Measurements from ENCODE around the gene CFAP161.
A peak's percentile ranks its signal among the peaks of the same experiment; 100 is the strongest.
"Not testable (repeated sequence)": the region's sequence is repeated elsewhere in the genome, so short reads cannot be mapped to it uniquely, and the experiment has no call there.

CFAP161 gene

GRCh38 chr15:81107889-81108288 is 26.2 kb upstream of the CFAP161 start:
- peak; percentile 89 for DNase-seq (ENCODE audit: low read depth)

- DNase-seq (ENCODE audit: low read depth): peak; percentile 67
Observed at GRCh38 chr15:81108427-81108826, 25.6 kb upstream of the CFAP161 start.

GRCh38 chr15:81111018-81111417 is 23.1 kb upstream of the CFAP161 start:
- no peak for DNase-seq (ENCODE audit: low read depth)

GRCh38 chr15:81111510-81112470 is 22.3 kb upstream of the CFAP161 start:
- DNase-seq (ENCODE audit: low read depth): no peak

- no peak for DNase-seq (ENCODE audit: low read depth)
Observed at GRCh38 chr15:81113204-81113657, 20.8 kb upstream of the CFAP161 start.

- DNase-seq (ENCODE audit: low read depth): no peak
Observed at GRCh38 chr15:81113861-81114291, 20.2 kb upstream of the CFAP161 start.

DNA sequence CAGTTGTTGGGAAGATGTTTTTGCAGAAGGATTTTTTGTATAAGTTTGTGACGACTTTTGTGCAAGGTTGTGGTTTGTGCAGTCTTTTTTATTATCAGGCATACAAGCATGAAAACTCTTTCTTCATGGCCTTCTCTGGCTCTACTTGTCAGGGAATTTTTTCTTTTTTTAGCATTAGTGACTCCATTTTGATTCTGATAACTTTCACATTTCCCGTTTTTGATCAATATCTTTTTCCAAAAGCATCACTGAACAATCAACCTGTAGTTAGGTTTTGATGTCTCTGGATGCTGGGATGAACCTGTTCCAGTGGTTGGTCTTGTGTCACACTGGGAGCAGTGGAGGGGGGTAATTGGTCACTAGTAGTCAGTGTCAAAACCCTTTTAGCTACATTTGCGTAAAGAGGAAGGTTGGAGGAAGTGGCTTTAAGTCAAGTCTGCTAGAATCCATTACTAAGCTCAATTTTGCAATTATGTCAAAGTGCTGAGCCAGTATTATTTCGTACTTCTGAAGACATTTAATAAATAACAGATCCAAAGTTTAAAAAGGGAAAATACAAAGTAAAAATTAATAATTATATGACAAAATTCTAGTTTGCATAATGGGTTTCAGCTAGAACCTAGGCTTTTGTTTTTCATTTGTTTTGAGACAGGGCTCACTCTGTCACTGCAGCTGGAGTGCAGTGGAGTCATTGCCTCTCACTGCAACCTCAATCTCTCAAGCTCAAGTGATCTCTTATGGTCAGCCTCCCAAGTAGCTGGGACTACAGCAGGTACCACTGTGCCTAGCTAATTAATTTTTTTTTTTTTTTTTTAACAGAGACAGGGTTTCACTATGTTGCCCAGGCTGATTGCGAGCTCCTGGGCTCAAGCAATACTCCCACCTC is 18.8 kb upstream of the CFAP161 start:
- DNase-seq (ENCODE audit: low read depth): no peak

GRCh38 chr15:81117136-81117535 is 16.9 kb upstream of the CFAP161 start:
- DNase-seq (ENCODE audit: low read depth): no peak

DNA sequence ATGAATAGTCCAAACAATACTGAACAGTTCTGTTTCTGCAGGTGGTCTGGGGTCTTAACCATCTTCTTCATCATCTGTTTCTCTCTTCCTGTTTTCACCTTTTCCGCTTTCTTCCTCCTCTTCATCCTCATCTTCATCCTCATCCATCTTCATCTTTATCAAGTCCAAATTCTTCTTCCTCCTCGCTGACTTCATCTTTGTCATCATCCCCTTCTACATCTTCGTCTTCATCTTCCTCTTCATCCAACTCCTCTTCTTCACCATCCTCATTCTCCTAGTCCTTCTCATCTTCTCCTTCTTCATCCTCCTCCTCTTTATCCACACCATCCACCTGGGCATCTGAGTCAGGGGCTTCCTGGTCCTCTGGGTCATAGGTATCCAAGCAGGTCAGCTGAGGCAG is 16.5 kb upstream of the CFAP161 start:
- no peak for DNase-seq (ENCODE audit: low read depth)

GRCh38 chr15:81118361-81118760 is 15.7 kb upstream of the CFAP161 start:
- DNase-seq (ENCODE audit: low read depth): no peak

- no peak for DNase-seq (ENCODE audit: low read depth)
Observed at GRCh38 chr15:81120069-81120468, 14.0 kb upstream of the CFAP161 start.

- DNase-seq (ENCODE audit: low read depth): no peak
Observed at GRCh38 chr15:81126892-81127291, 7.2 kb upstream of the CFAP161 start.

GRCh38 chr15:81141478-81141877 is 7.4 kb downstream of the CFAP161 start:
- not testable (repeated sequence) for DNase-seq (ENCODE audit: low read depth)

DNA sequence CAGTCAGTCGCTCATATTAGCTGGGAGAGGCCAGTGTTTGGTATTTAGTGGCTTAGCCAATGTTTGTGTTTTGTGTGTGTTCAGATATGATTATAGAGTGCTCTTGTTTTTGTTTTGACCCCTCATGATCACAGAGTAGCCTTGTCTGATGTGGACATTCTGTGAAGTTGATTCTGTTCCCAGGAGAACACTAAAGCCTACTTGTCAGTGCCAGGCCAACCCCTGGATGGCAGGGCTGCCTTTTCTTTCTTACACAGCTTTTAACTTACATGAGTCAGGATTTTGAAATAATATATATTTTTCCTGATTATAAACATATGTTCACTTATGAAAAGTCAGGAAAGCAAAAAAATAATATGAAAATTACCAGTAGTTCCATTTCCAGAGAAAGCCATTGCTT is 11.9 kb downstream of the CFAP161 start:
- no peak for DNase-seq (ENCODE audit: low read depth)

DNA sequence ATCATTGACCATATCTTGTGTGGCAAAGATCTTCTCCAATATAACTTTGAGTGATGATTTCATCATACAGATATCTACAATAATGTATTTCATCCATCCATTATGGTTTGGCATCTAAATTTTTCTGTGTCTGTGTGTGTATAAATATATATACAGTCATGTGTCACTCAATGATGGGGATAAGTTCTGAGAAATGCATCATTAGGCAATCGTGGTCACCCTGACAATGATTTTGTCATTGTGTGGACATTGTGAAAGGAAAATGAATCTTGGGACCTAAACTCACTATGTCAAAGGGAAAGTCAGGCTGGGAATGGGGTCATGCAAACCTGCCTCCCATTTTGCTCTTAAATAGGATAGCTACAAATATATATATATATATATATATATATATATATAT is 12.4 kb downstream of the CFAP161 start:
- no peak for DNase-seq (ENCODE audit: low read depth)

GRCh38 chr15:81151389-81151788 is 17.3 kb downstream of the CFAP161 start:
- DNase-seq (ENCODE audit: low read depth): no peak

GRCh38 chr15:81152339-81152738 is 18.3 kb downstream of the CFAP161 start:
- no peak for DNase-seq (ENCODE audit: low read depth)

GRCh38 chr15:81152799-81153198 is 18.7 kb downstream of the CFAP161 start:
- DNase-seq (ENCODE audit: low read depth): no peak

DNA sequence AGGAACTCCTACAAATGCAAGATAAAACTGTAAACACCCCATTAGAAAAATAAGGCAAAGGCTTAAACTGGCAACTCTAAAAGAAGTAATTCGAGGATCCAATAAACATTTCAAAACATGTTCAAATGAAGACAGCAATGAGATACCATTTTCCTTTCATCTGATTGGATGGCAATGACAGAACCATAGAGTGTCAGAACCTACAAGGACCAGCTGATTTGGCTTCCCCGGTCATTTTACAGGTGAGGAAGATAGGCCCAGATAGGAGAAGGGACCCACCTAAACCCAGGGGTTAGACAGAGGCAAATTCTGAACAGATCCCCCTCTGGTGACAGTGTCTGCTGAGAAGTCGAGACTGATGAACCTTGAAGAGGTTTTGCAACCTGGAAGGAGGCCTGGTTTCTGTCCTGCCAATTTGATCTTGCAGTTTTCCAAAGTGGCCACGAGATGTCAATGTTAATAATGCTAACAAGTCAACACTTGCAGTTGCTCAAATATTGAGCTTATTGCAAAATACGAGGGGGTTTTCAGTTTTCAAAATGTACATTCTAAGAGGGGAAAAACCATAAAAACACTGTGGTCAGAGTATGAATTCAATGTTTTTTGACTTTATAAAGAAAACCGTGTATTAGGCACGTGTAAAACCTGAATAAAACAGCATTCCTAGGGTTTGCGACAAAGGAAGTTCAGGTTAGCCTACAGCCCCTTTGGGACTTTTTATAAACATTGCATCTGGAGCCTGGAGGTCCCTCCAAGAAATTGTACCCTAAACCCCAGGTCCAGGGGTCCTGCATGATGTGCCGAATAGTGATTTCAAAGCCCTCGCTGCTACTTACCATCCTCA is 21.5 kb downstream of the CFAP161 start:
- DNase-seq (ENCODE audit: low read depth): no peak

GRCh38 chr15:81156324-81156723 is 22.3 kb downstream of the CFAP161 start:
- DNase-seq (ENCODE audit: low read depth): no peak

- DNase-seq (ENCODE audit: low read depth): no peak
Observed at GRCh38 chr15:81157195-81157938, 23.3 kb downstream of the CFAP161 start.

Measured in CMK (cell line).